DMS53 treated with DMSO at 0.1 percent for 48 hours (cell line): ENCODE data around the gene LKAAEAR1.

Experiments used
- DNase-seq: peaks from one replicate; lab custom pipeline; 2025; ENCODE audit not compliant: unreplicated experiment; lab: John Stamatoyannopoulos, UW

LKAAEAR1 gene

GRCh38 chr20:64052987-64053840 lies 31.0 kb downstream of the LKAAEAR1 start:
- no peak for DNase-seq

GRCh38 chr20:64052326-64052722 lies 31.9 kb downstream of the LKAAEAR1 start:
- no peak for DNase-seq

DNA sequence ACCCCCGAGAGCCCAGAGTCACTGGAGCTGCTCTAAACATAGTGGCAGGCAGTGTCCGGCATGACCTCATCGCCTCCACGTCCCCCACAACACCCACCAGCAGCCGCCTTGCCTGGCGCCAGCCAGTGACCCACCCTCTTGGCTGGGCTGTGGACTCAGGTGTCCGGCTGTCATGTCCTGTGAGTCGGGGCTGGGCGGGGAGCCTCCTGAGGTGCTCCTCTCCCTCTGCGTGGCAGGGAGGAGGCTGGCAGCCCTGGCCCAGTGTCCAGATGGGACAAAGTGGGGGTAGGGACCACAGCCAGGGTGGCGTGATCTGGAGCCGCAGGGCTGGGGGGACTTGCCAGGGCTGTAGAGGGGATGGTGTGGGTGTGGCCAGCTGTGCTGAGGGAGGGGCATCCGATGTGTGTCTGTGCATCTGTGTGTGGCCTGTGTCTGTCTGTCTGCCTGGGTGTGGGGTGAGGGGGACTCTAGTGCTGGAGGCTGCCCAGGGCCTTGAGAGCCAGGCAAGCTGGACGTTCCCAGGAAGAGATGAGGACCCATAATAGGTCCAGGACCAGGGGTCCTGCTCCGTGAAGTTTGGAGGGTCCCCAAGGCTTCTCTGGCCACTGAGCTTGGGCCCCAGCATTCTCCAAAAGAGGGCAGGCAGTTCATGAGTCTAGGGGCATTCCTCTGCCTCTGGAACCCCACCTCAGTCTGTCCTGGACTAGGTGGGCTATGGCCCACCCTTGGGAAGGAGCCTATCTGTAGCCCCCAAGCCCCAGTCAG lies 32.5 kb downstream of the LKAAEAR1 start:
- no peak for DNase-seq

DNA sequence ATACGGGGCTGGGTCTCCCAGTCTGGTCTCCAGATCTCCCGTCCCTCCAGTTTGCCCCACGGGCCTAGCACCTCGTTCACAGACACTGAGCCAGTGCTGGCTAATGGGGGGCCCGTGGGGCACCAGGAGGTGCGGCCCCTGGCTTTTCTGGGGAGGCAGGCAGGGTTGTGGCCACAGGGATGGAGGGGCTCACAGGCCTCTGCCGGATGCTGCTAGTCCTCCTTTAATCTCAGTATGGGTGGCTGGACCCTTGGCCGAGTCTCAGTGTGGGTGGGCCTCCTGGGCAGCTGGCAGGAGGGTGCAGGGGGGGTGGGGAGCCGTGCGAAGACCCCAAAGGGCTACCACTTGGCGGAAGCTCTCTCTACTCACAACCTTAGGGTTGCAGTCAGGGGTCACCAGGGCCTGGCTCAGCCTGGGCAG lies 33.2 kb downstream of the LKAAEAR1 start:
- DNase-seq = no peak

DNA sequence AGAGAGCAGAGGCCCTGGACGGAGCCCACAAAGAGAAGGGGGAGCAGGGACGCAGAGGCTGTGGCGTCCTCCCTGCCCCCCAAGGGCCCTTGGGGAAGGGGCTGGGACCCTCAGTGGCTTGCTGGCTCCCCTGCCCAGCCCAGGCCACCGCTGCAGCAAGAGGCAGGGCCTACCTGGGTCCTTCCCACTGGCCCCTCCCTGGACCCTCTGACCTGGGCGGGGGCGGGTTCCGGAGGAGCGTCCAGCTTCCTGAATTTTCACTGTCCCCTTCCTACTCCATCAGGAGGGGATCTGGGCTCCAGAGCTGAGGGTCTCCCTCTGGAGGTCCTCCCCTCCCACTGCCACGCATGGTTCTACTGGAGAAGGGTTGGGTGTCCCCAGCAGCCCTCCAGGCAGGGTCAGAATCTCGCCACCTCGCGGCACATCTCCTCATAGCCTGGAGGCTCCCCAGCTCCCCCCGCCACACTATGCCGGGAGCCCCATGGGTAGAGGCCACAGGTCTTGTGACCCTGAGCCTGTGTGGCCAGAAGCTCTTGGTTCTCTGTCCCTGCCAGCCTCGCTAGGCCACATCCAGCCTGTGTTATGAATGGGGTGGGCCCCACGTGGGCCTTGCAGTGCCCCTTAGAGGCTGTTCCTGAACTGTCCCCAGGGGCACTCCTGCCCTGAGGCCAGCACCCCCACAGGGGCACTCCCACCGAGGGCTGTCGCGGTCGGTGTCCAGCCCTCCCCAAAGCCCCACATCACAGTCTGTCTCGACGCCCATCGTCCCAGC lies 33.8 kb downstream of the LKAAEAR1 start:
- DNase-seq = no peak

- DNase-seq = no peak
Observed at GRCh38 chr20:64049878-64050260, 34.3 kb downstream of the LKAAEAR1 start.

DNA sequence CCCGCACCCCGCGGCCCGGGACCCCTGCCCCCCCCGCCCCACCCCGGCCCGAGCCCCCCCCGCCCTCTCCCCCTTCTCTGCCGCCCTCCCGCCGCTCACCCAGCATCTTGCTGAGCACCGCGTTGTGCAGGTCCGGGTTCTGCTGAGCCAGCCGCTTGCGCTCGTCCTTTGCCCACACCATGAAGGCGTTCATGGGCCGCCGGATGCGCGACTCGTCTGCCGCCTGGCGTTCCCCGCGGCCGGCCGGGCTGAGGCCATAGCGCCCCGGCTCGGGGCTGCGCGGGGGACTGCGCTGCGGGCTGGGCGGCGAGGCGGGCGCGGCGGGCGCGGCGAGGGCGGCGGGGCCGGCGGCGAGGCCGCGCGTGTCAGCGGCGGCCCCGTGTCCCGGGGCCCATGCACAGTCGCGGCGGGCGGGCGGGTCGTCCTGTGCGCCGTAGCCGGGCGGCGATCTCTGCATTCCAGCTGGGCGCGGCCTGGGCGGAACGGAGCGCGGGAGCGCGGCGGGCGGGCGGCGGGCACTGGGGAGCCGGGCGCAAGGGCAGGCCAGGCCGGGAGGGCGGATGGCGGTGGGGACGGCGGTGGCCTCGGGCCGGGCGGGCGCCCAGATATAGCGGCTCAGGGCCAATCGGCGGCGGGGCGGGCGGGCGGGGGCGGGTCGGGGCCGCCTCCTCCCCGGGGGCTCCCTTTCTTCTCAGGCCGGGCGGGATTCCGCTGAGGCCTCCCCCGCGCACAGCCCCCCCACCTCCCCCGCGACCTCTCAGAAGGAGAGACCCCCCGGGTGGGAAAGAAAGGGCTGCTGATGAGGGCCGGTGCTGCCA lies 34.9 kb downstream of the LKAAEAR1 start, which contains the start of gene SOX18:
Gene SOX18, minus strand, starts transcription at position 580 of the 818 bp plus-strand sequence. Its CDS starts 123 bp downstream, at position 457.
- no peak for DNase-seq

GRCh38 chr20:64048402-64049044 lies 35.7 kb downstream of the LKAAEAR1 start:
- DNase-seq = no peak

- no peak for DNase-seq
Observed at GRCh38 chr20:64047968-64048401, 36.2 kb downstream of the LKAAEAR1 start.

GRCh38 chr20:64047046-64047389 lies 37.2 kb downstream of the LKAAEAR1 start:
- no peak for DNase-seq

- DNase-seq = no peak
Observed at GRCh38 chr20:64045346-64046011, 38.7 kb downstream of the LKAAEAR1 start.

GRCh38 chr20:64044484-64045247 lies 39.5 kb downstream of the LKAAEAR1 start:
- no peak for DNase-seq

GRCh38 chr20:64043768-64044167 lies 40.4 kb downstream of the LKAAEAR1 start:
- DNase-seq = no peak

GRCh38 chr20:64042054-64042781 lies 42.0 kb downstream of the LKAAEAR1 start:
- DNase-seq = no peak

- DNase-seq = no peak
Observed at GRCh38 chr20:64041781-64042053, 42.5 kb downstream of the LKAAEAR1 start.

DNA sequence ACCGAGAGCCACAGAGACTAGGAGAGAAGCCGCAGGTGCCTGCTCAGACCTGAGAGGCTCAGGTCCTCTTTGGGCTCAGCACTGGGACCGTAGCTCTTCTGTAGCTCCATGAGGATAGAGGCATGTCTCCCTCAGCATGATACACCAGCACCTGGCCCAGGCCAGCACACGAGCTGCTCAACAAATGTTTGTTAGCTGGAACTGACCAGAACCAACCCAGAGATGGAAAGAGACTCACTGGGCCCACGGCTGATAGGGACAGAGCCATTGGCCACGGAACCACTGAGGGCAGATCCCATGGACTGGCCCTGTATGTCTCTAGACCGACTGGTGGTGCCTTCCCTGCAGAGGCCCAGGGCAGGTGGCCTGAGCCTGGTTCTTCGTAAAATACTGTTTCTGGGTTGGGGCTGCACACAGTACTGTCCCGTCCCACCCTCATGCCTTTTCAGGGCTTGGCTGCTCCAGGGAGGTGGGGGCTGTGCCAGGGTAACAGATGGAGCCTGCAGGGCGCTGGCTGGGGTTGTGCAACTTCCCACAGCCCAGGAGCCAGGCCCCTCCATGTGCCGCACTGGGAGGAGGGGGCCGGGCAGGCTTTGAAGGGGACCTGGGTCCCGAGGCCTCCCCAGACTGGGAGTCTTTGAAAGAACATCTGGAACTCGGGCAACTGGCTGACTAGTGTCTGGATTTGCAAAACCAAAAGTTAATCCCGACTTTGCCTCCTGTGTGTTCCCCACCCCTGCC lies 43.0 kb downstream of the LKAAEAR1 start:
- DNase-seq = no peak

- no peak for DNase-seq
Observed at GRCh38 chr20:64040231-64041039, 43.8 kb downstream of the LKAAEAR1 start.
